ENCODE data around the gene SRGAP2C.
"Not testable (repeated sequence)": the region's sequence is repeated elsewhere in the genome, so short reads cannot be mapped to it uniquely, and the experiment has no call there.

Gene SRGAP2C

DNA sequence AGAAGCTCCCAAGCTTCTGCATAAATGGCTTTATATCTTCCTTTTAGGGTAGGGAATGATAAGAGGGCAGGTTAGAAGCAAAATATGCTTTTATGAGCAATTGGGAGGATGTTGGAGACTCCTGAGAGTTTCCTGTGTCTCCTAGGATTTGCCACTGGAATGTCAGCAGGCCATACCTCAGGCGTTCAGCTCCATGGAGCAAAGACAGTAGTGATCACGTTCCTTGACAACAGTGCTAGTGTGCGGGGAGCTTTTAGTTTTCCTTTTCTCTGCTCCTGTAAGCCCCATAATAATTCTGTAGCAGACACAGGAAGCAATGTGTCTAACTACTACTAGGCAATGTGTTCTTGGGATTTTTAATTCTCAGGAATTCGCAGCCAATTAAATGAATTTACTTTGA, 113.8 kb downstream of the SRGAP2C start:
- H4K20me1 ChIP-seq (ENCODE audit: insufficient read depth, low read length); H3K4me3 ChIP-seq (ENCODE audit: low read length); H3K9me2 ChIP-seq (replicated peaks; ENCODE audit: insufficient read depth, low read length); H3K27ac ChIP-seq (ENCODE audit: low read length); H3K4me2 ChIP-seq (ENCODE audit: low read depth, low read length); H3K27me3 ChIP-seq (replicated peaks; ENCODE audit: insufficient read depth, low read length); H3K79me2 ChIP-seq (ENCODE audit: low read length); H2AFZ ChIP-seq (ENCODE audit: low read length); H3K4me1 ChIP-seq (ENCODE audit: low read length); DNase-seq; H3K9me3 ChIP-seq (replicated peaks; ENCODE audit: insufficient read depth, low read length); H3F3A ChIP-seq (ENCODE audit: insufficient read depth, low read length); H3K9ac ChIP-seq (ENCODE audit: low read length); H3K36me3 ChIP-seq (replicated peaks; ENCODE audit: insufficient read depth, low read length): not testable (repeated sequence)

DNA sequence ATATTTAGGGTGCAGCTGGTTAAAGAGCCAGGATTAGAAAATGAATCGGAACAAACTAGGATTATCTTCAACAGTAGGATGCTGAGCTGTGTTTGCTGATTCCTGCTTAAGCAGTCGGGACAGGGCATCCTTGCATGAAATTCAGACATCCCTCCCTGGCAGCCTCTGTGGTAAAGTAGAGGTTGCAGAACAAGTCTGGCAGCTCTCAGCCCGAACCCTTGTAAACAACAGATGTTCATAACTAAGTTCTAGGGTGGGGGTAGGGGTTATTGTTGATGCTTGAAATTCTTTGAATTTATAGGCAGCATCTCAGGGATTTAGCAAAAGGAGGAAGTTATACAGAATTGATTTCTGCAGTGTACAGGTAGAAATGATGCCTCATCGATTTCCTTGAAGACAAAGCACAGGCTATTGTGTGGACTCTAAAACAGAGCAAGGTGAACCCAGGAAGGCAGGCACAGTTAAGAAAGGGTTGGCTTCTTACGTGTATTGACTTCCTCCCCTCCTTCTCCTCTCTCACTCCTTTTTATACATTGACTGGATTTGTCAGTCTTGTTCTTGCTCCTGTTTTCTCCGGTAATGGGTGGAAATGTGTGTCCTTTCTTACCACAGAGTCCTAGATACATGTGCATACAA, 114.9 kb downstream of the SRGAP2C start:
- H3K9me2 ChIP-seq (replicated peaks; ENCODE audit: insufficient read depth, low read length); H3K4me2 ChIP-seq (ENCODE audit: low read depth, low read length): not testable (repeated sequence)

GRCh38 chr1:121301876-121302275, 117.1 kb downstream of the SRGAP2C start:
- not testable (repeated sequence) for H4K20me1 ChIP-seq (ENCODE audit: insufficient read depth, low read length); H3F3A ChIP-seq (ENCODE audit: insufficient read depth, low read length); H3K27ac ChIP-seq (ENCODE audit: low read length); H3K4me3 ChIP-seq (ENCODE audit: low read length); H3K9me2 ChIP-seq (replicated peaks; ENCODE audit: insufficient read depth, low read length); H3K4me1 ChIP-seq (ENCODE audit: low read length); H2AFZ ChIP-seq (ENCODE audit: low read length); H3K9me3 ChIP-seq (replicated peaks; ENCODE audit: insufficient read depth, low read length); H3K4me2 ChIP-seq (ENCODE audit: low read depth, low read length); H3K27me3 ChIP-seq (replicated peaks; ENCODE audit: insufficient read depth, low read length); H3K79me2 ChIP-seq (ENCODE audit: low read length); H3K9ac ChIP-seq (ENCODE audit: low read length); H3K36me3 ChIP-seq (replicated peaks; ENCODE audit: insufficient read depth, low read length); DNase-seq

More for the DNA sequence above, 114.9 kb downstream of the SRGAP2C start:
- not testable (repeated sequence) for H3K27me3 ChIP-seq (replicated peaks; ENCODE audit: insufficient read depth, low read length); H3K9me3 ChIP-seq (replicated peaks; ENCODE audit: insufficient read depth, low read length); H3K4me3 ChIP-seq (ENCODE audit: low read length); H3K79me2 ChIP-seq (ENCODE audit: low read length); DNase-seq; H3K27ac ChIP-seq (ENCODE audit: low read length); H4K20me1 ChIP-seq (ENCODE audit: insufficient read depth, low read length); H2AFZ ChIP-seq (ENCODE audit: low read length); H3K9ac ChIP-seq (ENCODE audit: low read length); H3F3A ChIP-seq (ENCODE audit: insufficient read depth, low read length); H3K4me1 ChIP-seq (ENCODE audit: low read length); H3K36me3 ChIP-seq (replicated peaks; ENCODE audit: insufficient read depth, low read length)

DNA sequence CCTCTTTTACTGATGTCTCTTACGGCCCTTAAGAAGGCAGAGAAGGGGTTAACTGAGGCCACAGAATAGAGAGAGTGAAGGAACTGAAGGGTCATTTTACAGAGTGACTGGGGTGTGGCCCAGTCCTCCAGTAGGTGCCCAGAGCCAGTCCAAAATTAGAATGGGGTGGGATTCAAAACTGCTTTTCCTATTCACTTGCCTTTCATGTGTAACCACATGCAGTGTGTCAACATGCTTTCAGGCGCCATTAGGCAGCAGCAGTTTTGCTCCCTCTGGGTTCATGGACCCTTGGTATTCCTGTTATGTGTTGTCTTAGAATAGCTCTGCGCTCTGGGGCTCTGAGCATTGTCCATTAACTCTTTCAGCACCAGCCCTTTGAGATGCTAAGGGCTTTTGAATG, 123.0 kb downstream of the SRGAP2C start:
- H4K20me1 ChIP-seq (ENCODE audit: insufficient read depth, low read length); H3K4me3 ChIP-seq (ENCODE audit: low read length); H3K9me3 ChIP-seq (replicated peaks; ENCODE audit: insufficient read depth, low read length); H2AFZ ChIP-seq (ENCODE audit: low read length); H3K4me2 ChIP-seq (ENCODE audit: low read depth, low read length); H3K79me2 ChIP-seq (ENCODE audit: low read length); H3K9ac ChIP-seq (ENCODE audit: low read length); DNase-seq; H3K27ac ChIP-seq (ENCODE audit: low read length); H3K9me2 ChIP-seq (replicated peaks; ENCODE audit: insufficient read depth, low read length); H3K36me3 ChIP-seq (replicated peaks; ENCODE audit: insufficient read depth, low read length); H3K4me1 ChIP-seq (ENCODE audit: low read length); H3K27me3 ChIP-seq (replicated peaks; ENCODE audit: insufficient read depth, low read length); H3F3A ChIP-seq (ENCODE audit: insufficient read depth, low read length): not testable (repeated sequence)

GRCh38 chr1:121315509-121315908, 130.7 kb downstream of the SRGAP2C start:
- not testable (repeated sequence) for H3K9ac ChIP-seq (ENCODE audit: low read length)

GRCh38 chr1:121316081-121316480, 131.3 kb downstream of the SRGAP2C start:
- not testable (repeated sequence) for H3K4me1 ChIP-seq (ENCODE audit: low read length); H2AFZ ChIP-seq (ENCODE audit: low read length); H4K20me1 ChIP-seq (ENCODE audit: insufficient read depth, low read length); H3K27me3 ChIP-seq (replicated peaks; ENCODE audit: insufficient read depth, low read length); H3K36me3 ChIP-seq (replicated peaks; ENCODE audit: insufficient read depth, low read length); H3K27ac ChIP-seq (ENCODE audit: low read length); H3K9me2 ChIP-seq (replicated peaks; ENCODE audit: insufficient read depth, low read length); H3K9me3 ChIP-seq (replicated peaks; ENCODE audit: insufficient read depth, low read length); H3F3A ChIP-seq (ENCODE audit: insufficient read depth, low read length); H3K4me2 ChIP-seq (ENCODE audit: low read depth, low read length); H3K79me2 ChIP-seq (ENCODE audit: low read length); DNase-seq; H3K9ac ChIP-seq (ENCODE audit: low read length); H3K4me3 ChIP-seq (ENCODE audit: low read length)

More at GRCh38 chr1:121315509-121315908, 130.7 kb downstream of the SRGAP2C start:
- DNase-seq; H3K36me3 ChIP-seq (replicated peaks; ENCODE audit: insufficient read depth, low read length); H3K4me2 ChIP-seq (ENCODE audit: low read depth, low read length); H3K79me2 ChIP-seq (ENCODE audit: low read length); H3F3A ChIP-seq (ENCODE audit: insufficient read depth, low read length); H4K20me1 ChIP-seq (ENCODE audit: insufficient read depth, low read length); H3K4me1 ChIP-seq (ENCODE audit: low read length); H3K9me2 ChIP-seq (replicated peaks; ENCODE audit: insufficient read depth, low read length); H3K27me3 ChIP-seq (replicated peaks; ENCODE audit: insufficient read depth, low read length); H3K9me3 ChIP-seq (replicated peaks; ENCODE audit: insufficient read depth, low read length); H2AFZ ChIP-seq (ENCODE audit: low read length); H3K27ac ChIP-seq (ENCODE audit: low read length); H3K4me3 ChIP-seq (ENCODE audit: low read length): not testable (repeated sequence)

DNA sequence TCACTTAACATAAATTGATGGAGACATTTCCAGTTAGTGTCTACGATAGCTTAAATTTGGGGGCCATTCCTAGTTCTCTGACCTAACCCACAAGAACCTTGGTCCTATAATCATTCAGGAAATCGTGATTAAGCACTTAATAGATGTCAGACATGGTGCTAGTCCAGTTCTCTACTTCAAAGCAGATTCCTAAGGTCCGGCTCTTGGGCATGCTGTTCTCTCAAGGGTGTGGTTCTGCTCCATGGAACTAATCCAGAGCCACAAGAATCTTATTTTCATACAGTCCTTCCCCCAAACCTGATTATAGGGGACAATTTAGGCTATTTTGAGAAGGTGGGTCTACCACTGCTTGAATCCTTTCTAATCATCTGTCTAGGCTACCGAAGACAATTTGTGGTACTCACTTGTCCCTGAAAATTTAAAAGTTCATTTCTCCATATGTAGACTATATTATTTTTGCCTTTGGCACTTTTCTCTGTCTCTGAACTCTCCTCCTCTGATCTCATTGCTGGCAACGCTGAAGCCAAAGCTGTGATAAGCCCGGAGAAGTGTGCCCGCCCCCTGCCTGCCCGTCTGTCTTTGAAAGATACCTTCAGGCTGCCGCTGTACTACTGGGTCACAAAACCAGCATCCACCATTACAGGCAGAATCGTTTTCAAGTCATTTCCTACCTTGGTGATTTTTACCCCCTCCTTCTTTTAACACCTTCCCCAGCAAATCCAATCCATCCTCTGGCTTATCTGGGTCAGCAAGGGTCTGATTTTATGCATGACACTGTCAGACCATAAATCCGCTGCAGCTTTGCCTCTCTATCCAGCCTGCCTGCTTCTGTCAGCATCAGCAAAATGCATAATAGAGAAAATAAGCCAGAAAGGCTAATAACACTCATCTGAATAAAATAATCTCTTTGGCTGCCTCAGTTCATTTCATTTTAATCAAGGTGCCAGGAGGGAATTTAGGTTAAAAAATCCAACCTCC, 133.0 kb downstream of the SRGAP2C start:
- H3K79me2 ChIP-seq (ENCODE audit: low read length); H3K9ac ChIP-seq (ENCODE audit: low read length); H3K36me3 ChIP-seq (replicated peaks; ENCODE audit: insufficient read depth, low read length); DNase-seq; H3K4me1 ChIP-seq (ENCODE audit: low read length); H3K4me3 ChIP-seq (ENCODE audit: low read length); H4K20me1 ChIP-seq (ENCODE audit: insufficient read depth, low read length); H3K9me3 ChIP-seq (replicated peaks; ENCODE audit: insufficient read depth, low read length); H3K27ac ChIP-seq (ENCODE audit: low read length); H3K9me2 ChIP-seq (replicated peaks; ENCODE audit: insufficient read depth, low read length); H2AFZ ChIP-seq (ENCODE audit: low read length); H3K4me2 ChIP-seq (ENCODE audit: low read depth, low read length); H3K27me3 ChIP-seq (replicated peaks; ENCODE audit: insufficient read depth, low read length); H3F3A ChIP-seq (ENCODE audit: insufficient read depth, low read length): not testable (repeated sequence)

- not testable (repeated sequence) for H3K27me3 ChIP-seq (replicated peaks; ENCODE audit: insufficient read depth, low read length); H3K9me2 ChIP-seq (replicated peaks; ENCODE audit: insufficient read depth, low read length); H3K27ac ChIP-seq (ENCODE audit: low read length); H3K9me3 ChIP-seq (replicated peaks; ENCODE audit: insufficient read depth, low read length); H3K4me3 ChIP-seq (ENCODE audit: low read length); H4K20me1 ChIP-seq (ENCODE audit: insufficient read depth, low read length); H2AFZ ChIP-seq (ENCODE audit: low read length); H3F3A ChIP-seq (ENCODE audit: insufficient read depth, low read length); H3K36me3 ChIP-seq (replicated peaks; ENCODE audit: insufficient read depth, low read length); H3K4me1 ChIP-seq (ENCODE audit: low read length); H3K9ac ChIP-seq (ENCODE audit: low read length); DNase-seq; H3K79me2 ChIP-seq (ENCODE audit: low read length); H3K4me2 ChIP-seq (ENCODE audit: low read depth, low read length)
Measured at GRCh38 chr1:121318687-121319086, 133.9 kb downstream of the SRGAP2C start.
